HepG2 (cell line): ENCODE results near the gene CYP4A11.
"Not testable (repeated sequence)": the region's sequence is repeated elsewhere in the genome, so short reads cannot be mapped to it uniquely, and the experiment has no call there.

ENCODE experiments used
- AFF4 ChIP-seq: sonication (generic); formaldehyde crosslinking; IDR thresholded peaks from 2 replicates; pipeline ENCODE4 v1.4.0; 2020; ENCODE audit warnings: missing genetic modification reagents
- BATF2 ChIP-seq: sonication (generic); formaldehyde crosslinking; IDR thresholded peaks from 2 replicates; pipeline ENCODE4 v1.8.0; 2022; ENCODE audit warnings: mild to moderate bottlenecking, missing genetic modification reagents, moderate library complexity
- ELF4 ChIP-seq: sonication (generic); formaldehyde crosslinking; IDR thresholded peaks from 2 replicates; pipeline ENCODE4 v1.5.0; 2020; ENCODE audit warnings: missing genetic modification reagents, mild to moderate bottlenecking, moderate library complexity, borderline replicate concordance
- FOXP1 ChIP-seq, 2 experiments: fragments of 450-650 bp in 1 of 2; IDR thresholded peaks; 2 replicates each; pipeline ENCODE4 v1.6.1; 2017 to 2018; ENCODE audit warnings: antibody characterized with exemption in 1 of 2
- HDAC2 ChIP-seq: sonication (generic); formaldehyde crosslinking; IDR thresholded peaks from 2 replicates; pipeline ENCODE4 v1.4.0; 2020; ENCODE audit warnings: missing genetic modification reagents
- IKZF5 ChIP-seq: IDR thresholded peaks from 2 replicates; pipeline ENCODE4 v1.6.1; 2018; ENCODE audit warnings: missing genetic modification reagents, mild to moderate bottlenecking, missing compliant biosample characterization
- MZF1 ChIP-seq: sonication (generic); formaldehyde crosslinking; IDR thresholded peaks from 2 replicates; pipeline ENCODE4 v1.8.1; 2023; ENCODE audit warnings: mild to moderate bottlenecking, missing genetic modification reagents, borderline replicate concordance
- NCOA1 ChIP-seq: sonication (generic); formaldehyde crosslinking; IDR thresholded peaks from 2 replicates; pipeline ENCODE4 v1.9.0; 2021; ENCODE audit warnings: missing genetic modification reagents
- NR3C1 ChIP-seq: sonication (generic); formaldehyde crosslinking; IDR thresholded peaks from 2 replicates; pipeline ENCODE4 v1.4.0; 2020; ENCODE audit warnings: missing genetic modification reagents
- PATZ1 ChIP-seq: sonication (generic); formaldehyde crosslinking; IDR thresholded peaks from 2 replicates; pipeline ENCODE4 v1.4.0; 2020; ENCODE audit warnings: missing genetic modification reagents
- PCBP1 ChIP-seq: fragments of 200-400 bp; formaldehyde crosslinking; IDR thresholded peaks from 2 replicates; pipeline ENCODE4 v1.6.1; 2017; ENCODE audit warnings: mild to moderate bottlenecking, low read depth, low read length, borderline replicate concordance
- SRSF1 ChIP-seq: fragments of 200-400 bp; formaldehyde crosslinking; optimal IDR thresholded peaks from 2 replicates; pipeline ENCODE3; 2017; ENCODE audit warnings: mild to moderate bottlenecking, low read depth, low read length, moderate library complexity
- ZFYVE20 ChIP-seq: sonication (generic); formaldehyde crosslinking; IDR thresholded peaks from 2 replicates; pipeline ENCODE4 v1.8.0; 2023; ENCODE audit warnings: low read depth, mild to moderate bottlenecking, moderate library complexity, missing genetic modification reagents, borderline replicate concordance

- not testable (repeated sequence) for TF ChIP-seq FOXP1 (IDR thresholded peaks at IDR 0.05); FOXP1 (CRISPR knock-in tag; IDR thresholded peaks at IDR 0.05); NCOA1 (CRISPR knock-in tag); MZF1 (CRISPR knock-in tag); PCBP1; HDAC2 (CRISPR knock-in tag); ZFYVE20 (CRISPR knock-in tag); PATZ1 (CRISPR knock-in tag); BATF2 (CRISPR knock-in tag); AFF4 (CRISPR knock-in tag); IKZF5; NR3C1 (CRISPR knock-in tag); SRSF1; ELF4 (CRISPR knock-in tag)
Measured at GRCh38 chr1:46962272-46962671, 21.0 kb upstream of the CYP4A11 start.
